ENCODE results near the gene RANGAP1.

Gene RANGAP1

GRCh38 chr22:41237036-41237706 is 48.8 kb downstream of the RANGAP1 start:
- Histone ChIP-seq H3K4me3 (IDR thresholded peaks at IDR 0.05; ENCODE audit: insufficient read depth, low read depth, low read length) (no peak overlapping the region), H3K27ac (no peak overlapping the region), H3K79me2 (ENCODE audit: insufficient read depth, low read depth) (no peaks in the 10 kb centered on the region), H3K36me3 (ENCODE audit: insufficient read depth) (no peaks in the 10 kb centered on the region), H4K20me1 (ENCODE audit: insufficient read depth) (no peaks in the 10 kb centered on the region), H3K9ac (no peak overlapping the region), H3K27me3 (ENCODE audit: insufficient read depth, low read depth) (no peaks in the 10 kb centered on the region), H3K4me2 (peak overlapping the region; percentile 44), H2AFZ (ENCODE audit: low read depth) (peak overlapping the region; percentile 61), H3K4me1 (ENCODE audit: low read depth, poor library complexity, severe bottlenecking) (no peaks in the 10 kb centered on the region)
- peak; percentile 36; the same call in 1 of the 2 replicates for TF ChIP-seq CTCF (conservative IDR thresholded peaks at IDR 0.05; ENCODE audit: low read depth, low read length)

GRCh38 chr22:41234815-41235695 is 50.9 kb downstream of the RANGAP1 start:
- no peaks in the 10 kb centered on the region for H3K27me3 ChIP-seq (ENCODE audit: insufficient read depth, low read depth)
- no peak overlapping the region for H3K4me3 ChIP-seq (IDR thresholded peaks at IDR 0.05; ENCODE audit: insufficient read depth, low read depth, low read length)
- H3K4me1 ChIP-seq (ENCODE audit: low read depth, poor library complexity, severe bottlenecking), result no peaks in the 10 kb centered on the region
- H3K4me2 ChIP-seq, result no peak overlapping the region
- H2AFZ ChIP-seq (ENCODE audit: low read depth), result no peak overlapping the region
- no peaks in the 10 kb centered on the region for H3K79me2 ChIP-seq (ENCODE audit: insufficient read depth, low read depth)
- no peaks in the 10 kb centered on the region for H3K36me3 ChIP-seq (ENCODE audit: insufficient read depth)
- H3K27ac ChIP-seq, result no peak overlapping the region
- no peak for TF ChIP-seq CTCF (conservative IDR thresholded peaks at IDR 0.05; ENCODE audit: low read depth, low read length)
- no peak overlapping the region for H3K9ac ChIP-seq
- no peaks in the 10 kb centered on the region for H4K20me1 ChIP-seq (ENCODE audit: insufficient read depth)

GRCh38 chr22:41231369-41231768 is 54.6 kb downstream of the RANGAP1 start:
- H3K4me1 ChIP-seq (ENCODE audit: low read depth, poor library complexity, severe bottlenecking), result no peaks in the 10 kb centered on the region
- no peaks in the 10 kb centered on the region for H4K20me1 ChIP-seq (ENCODE audit: insufficient read depth)
- no peaks in the 10 kb centered on the region for H3K36me3 ChIP-seq (ENCODE audit: insufficient read depth)
- no peak overlapping the region for H3K27ac ChIP-seq
- TF ChIP-seq CTCF (conservative IDR thresholded peaks at IDR 0.05; ENCODE audit: low read depth, low read length), result no peak
- no peaks in the 10 kb centered on the region for H3K79me2 ChIP-seq (ENCODE audit: insufficient read depth, low read depth)
- H3K27me3 ChIP-seq (ENCODE audit: insufficient read depth, low read depth), result no peaks in the 10 kb centered on the region
- no peak overlapping the region for H3K9ac ChIP-seq
- no peak overlapping the region for H3K4me2 ChIP-seq
- H3K4me3 ChIP-seq (IDR thresholded peaks at IDR 0.05; ENCODE audit: insufficient read depth, low read depth, low read length), result no peak overlapping the region
- no peak overlapping the region for H2AFZ ChIP-seq (ENCODE audit: low read depth)

GRCh38 chr22:41230401-41230785 is 55.6 kb downstream of the RANGAP1 start:
- Histone ChIP-seq H3K36me3 (ENCODE audit: insufficient read depth) (no peaks in the 10 kb centered on the region), H3K79me2 (ENCODE audit: insufficient read depth, low read depth) (no peaks in the 10 kb centered on the region), H3K4me1 (ENCODE audit: low read depth, poor library complexity, severe bottlenecking) (peaks cover 3% of the 10 kb centered on the region), H3K4me3 (IDR thresholded peaks at IDR 0.05; ENCODE audit: insufficient read depth, low read depth, low read length) (no peak overlapping the region), H3K27ac (no peak overlapping the region), H3K27me3 (ENCODE audit: insufficient read depth, low read depth) (no peaks in the 10 kb centered on the region), H3K4me2 (no peak overlapping the region), H3K9ac (no peak overlapping the region), H4K20me1 (ENCODE audit: insufficient read depth) (no peaks in the 10 kb centered on the region), H2AFZ (ENCODE audit: low read depth) (no peak overlapping the region)
- TF ChIP-seq CTCF (conservative IDR thresholded peaks at IDR 0.05; ENCODE audit: low read depth, low read length), result no peak

Data from KMS-11 (cell line).